Karpas-422 (cell line): ENCODE data around the gene VAMP3. TPM values are rescaled to one million over a fixed set of nuclear protein-coding genes. Genes with fewer than 3 reads are reported as not detected.

Experiments used
- DNase-seq: peaks from one replicate; pipeline ENCODE4 v3.0.0-alpha.2; 2015
- H2AFZ ChIP-seq: fragments of 200-600 bp; sonication (generic); 2 replicates; pipeline ENCODE4 v1.6.1; 2014; ENCODE audit warnings: antibody characterized with exemption, low read length, mixed read lengths
- H3K27ac ChIP-seq: fragments of 200-600 bp; sonication (generic); 2 replicates; pipeline ENCODE4 v1.5.1; 2014; ENCODE audit warnings: mild to moderate bottlenecking, low read length, moderate library complexity
- H3K27me3 ChIP-seq: fragments of 200-600 bp; sonication (generic); 2 replicates; pipeline ENCODE4 v1.6.1; 2014; ENCODE audit warnings: low read length, mixed read lengths
- H3K36me3 ChIP-seq: fragments of 200-600 bp; sonication (generic); 2 replicates; pipeline ENCODE4 v1.6.1; 2014; ENCODE audit warnings: low read length, mixed read lengths; ENCODE audit not compliant: insufficient read depth
- H3K4me1 ChIP-seq: fragments of 200-600 bp; sonication (generic); 2 replicates; pipeline ENCODE4 v1.6.1; 2014; ENCODE audit warnings: mild to moderate bottlenecking, low read length, mixed read lengths
- H3K4me2 ChIP-seq: fragments of 200-600 bp; sonication (generic); 2 replicates; pipeline ENCODE4 v1.6.1; 2014; ENCODE audit warnings: low read length, low read depth, mild to moderate bottlenecking; ENCODE audit not compliant: poor library complexity, severe bottlenecking
- H3K4me3 ChIP-seq: fragments of 200-600 bp; sonication (generic); 2 replicates; pipeline ENCODE4 v1.5.1; 2014; ENCODE audit warnings: mild to moderate bottlenecking, antibody characterized with exemption, low read length, mixed read lengths
- H3K79me2 ChIP-seq: fragments of 200-600 bp; sonication (generic); 2 replicates; pipeline ENCODE4 v1.6.1; 2014; ENCODE audit warnings: mild to moderate bottlenecking, low read length, mixed read lengths
- H3K9ac ChIP-seq: fragments of 200-600 bp; sonication (generic); 2 replicates; pipeline ENCODE4 v1.6.0; 2014; ENCODE audit warnings: low read length
- H3K9me2 ChIP-seq: fragments of 200-600 bp; sonication (generic), shearing (Covaris generic); replicated peaks from 2 replicates; pipeline ENCODE4 v1.6.0; 2014; ENCODE audit warnings: mild to moderate bottlenecking, low read length, moderate library complexity; ENCODE audit not compliant: insufficient read depth
- H3K9me3 ChIP-seq: fragments of 300-700, 200-600 bp; sonication (generic); 2 replicates; pipeline ENCODE4 v1.6.1; 2014; ENCODE audit warnings: low read length, mixed read lengths
- H4K20me1 ChIP-seq: fragments of 200-600 bp; sonication (generic); 2 replicates; pipeline ENCODE4 v1.6.1; 2014; ENCODE audit warnings: mild to moderate bottlenecking, antibody characterized with exemption, low read length, low read depth; ENCODE audit not compliant: insufficient read depth
- total RNA-seq: library from RNA; depleted of rRNA; stranded (reverse); fragments of >200 nt; shearing (Covaris generic); gene quantifications from 2 replicates; pipeline ENCODE4 v1.2.3, GENCODE V29; 2014; ENCODE audit warnings: low replicate concordance

The VAMP3 gene
- total RNA-seq, 1 experiment from 2014 or later = 14.9 TPM

DNA sequence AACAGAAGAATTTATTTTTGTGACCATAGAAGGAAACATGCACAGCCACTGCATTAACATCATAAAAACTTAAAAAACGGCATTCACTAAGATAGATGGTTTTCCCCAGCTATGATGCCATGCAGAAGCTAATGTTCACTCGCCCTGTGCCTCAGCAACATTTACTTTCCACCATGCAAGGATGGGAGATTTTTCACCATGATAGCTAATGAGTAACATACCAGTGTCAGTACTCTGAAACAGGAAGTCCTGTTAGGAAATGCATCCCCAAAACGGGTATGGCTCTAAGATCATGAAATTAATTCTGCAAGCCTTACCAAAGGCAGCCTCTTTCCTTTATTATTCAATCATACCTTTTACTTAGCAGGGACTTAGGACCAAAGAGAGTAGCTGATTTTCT lies 17.5 kb upstream of the VAMP3 start:
- no peak overlapping the region for H3K27ac ChIP-seq
- 0 out of 2 replicates have a peak, but pooled peaks cover 2% of the 10 kb centered on the region for H3K4me1 ChIP-seq
- no peak for DNase-seq
- H3K79me2 ChIP-seq = no peaks in the 10 kb centered on the region
- H3K9ac ChIP-seq = no peak overlapping the region
- H3K4me2 ChIP-seq = no peak overlapping the region
- no peaks in the 10 kb centered on the region for H4K20me1 ChIP-seq
- no peaks in the 10 kb centered on the region for H3K9me3 ChIP-seq
- no peaks in the 10 kb centered on the region for H3K27me3 ChIP-seq
- H3K4me3 ChIP-seq = no peak overlapping the region
- H2AFZ ChIP-seq = no peak overlapping the region
- no peaks in the 10 kb centered on the region for H3K9me2 ChIP-seq
- no peaks in the 10 kb centered on the region for H3K36me3 ChIP-seq

DNA sequence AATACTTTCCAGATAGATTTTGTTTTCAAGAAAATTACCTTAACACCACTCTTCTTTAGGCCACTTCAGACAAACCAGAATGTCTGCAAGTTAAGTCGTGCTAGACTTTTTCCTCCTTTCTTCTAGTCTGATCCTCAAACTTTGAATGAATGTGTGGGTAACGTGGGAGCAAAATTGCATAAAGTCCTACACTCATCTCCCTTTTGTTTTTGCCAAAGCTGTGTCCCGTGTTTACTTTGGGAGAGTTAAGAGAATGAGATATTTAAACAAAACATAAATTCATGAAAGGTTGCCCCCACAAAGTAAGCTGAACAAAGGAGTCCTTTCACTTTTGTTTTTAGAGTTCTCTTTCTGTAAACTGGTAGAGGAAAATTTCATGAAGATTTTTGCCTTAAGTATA lies 16.9 kb upstream of the VAMP3 start:
- H3K27ac ChIP-seq = no peak overlapping the region
- no peaks in the 10 kb centered on the region for H3K36me3 ChIP-seq
- no peaks in the 10 kb centered on the region for H3K79me2 ChIP-seq
- H3K4me2 ChIP-seq = no peak overlapping the region
- no peaks in the 10 kb centered on the region for H3K27me3 ChIP-seq
- H3K4me1 ChIP-seq = no peaks in the 10 kb centered on the region
- no peaks in the 10 kb centered on the region for H3K9me2 ChIP-seq
- DNase-seq = no peak
- H3K4me3 ChIP-seq = no peak overlapping the region
- H3K9ac ChIP-seq = no peak overlapping the region
- no peaks in the 10 kb centered on the region for H4K20me1 ChIP-seq
- H2AFZ ChIP-seq = 0 out of 2 replicates have a peak overlapping the region, but pooled peaks have one; percentile 12
- no peaks in the 10 kb centered on the region for H3K9me3 ChIP-seq

DNA sequence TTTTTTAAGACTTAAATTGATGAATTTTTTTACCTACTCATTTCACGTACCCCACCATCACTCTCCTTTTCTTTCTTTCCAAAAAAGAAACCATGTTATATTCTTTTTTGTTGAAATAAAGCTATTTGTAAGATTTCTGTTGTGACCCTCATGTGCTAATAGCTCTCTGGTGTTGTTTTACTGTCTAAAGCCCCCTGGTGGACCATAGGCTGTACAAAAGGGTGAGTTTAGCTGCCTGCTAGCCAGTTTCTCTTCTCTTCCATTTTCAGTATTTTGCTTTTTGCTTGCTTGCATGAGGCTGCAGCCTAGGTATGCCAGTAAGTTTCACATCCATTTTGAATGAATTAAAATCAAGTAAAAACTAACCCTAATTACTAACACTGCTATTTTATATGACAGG lies 15.6 kb upstream of the VAMP3 start:
- no peak overlapping the region for H2AFZ ChIP-seq
- H3K36me3 ChIP-seq = no peaks in the 10 kb centered on the region
- no peak overlapping the region for H3K4me3 ChIP-seq
- H3K9me2 ChIP-seq = no peaks in the 10 kb centered on the region
- H3K79me2 ChIP-seq = no peaks in the 10 kb centered on the region
- no peak overlapping the region for H3K27ac ChIP-seq
- DNase-seq = peak; percentile 62
- H3K9ac ChIP-seq = no peak overlapping the region
- H3K9me3 ChIP-seq = no peaks in the 10 kb centered on the region
- no peaks in the 10 kb centered on the region for H3K27me3 ChIP-seq
- H3K4me1 ChIP-seq = no peaks in the 10 kb centered on the region
- no peak overlapping the region for H3K4me2 ChIP-seq
- no peaks in the 10 kb centered on the region for H4K20me1 ChIP-seq

DNA sequence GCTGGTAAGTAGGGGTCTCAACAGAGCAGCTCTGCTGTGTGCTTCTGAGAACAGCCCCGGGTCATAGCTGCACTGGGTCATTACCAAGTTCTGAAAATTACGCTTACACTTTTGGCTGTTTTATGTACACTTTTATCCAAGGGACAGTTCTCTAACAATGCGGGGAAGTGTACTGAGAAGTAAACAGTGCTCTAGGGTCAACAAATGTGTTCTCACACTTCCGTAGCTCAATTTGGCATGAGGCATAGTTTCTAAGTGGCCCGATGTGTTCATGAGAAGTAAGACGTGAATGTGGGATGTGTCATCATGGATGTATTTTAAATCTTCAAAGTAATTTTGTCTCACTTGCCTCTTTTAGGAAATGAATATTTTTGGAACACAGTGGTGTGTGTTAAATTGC lies 10.9 kb upstream of the VAMP3 start:
- H3K4me1 ChIP-seq = no peaks in the 10 kb centered on the region
- H3K4me3 ChIP-seq = no peak overlapping the region
- no peaks in the 10 kb centered on the region for H3K9me3 ChIP-seq
- H4K20me1 ChIP-seq = no peaks in the 10 kb centered on the region
- H3K79me2 ChIP-seq = no peaks in the 10 kb centered on the region
- no peaks in the 10 kb centered on the region for H3K36me3 ChIP-seq
- H3K27ac ChIP-seq = no peak overlapping the region
- H3K9ac ChIP-seq = no peak overlapping the region
- H3K9me2 ChIP-seq = no peaks in the 10 kb centered on the region
- H3K27me3 ChIP-seq = 0 out of 2 replicates have a peak, but pooled peaks cover 3% of the 10 kb centered on the region
- H2AFZ ChIP-seq = no peak overlapping the region
- no peak for DNase-seq
- H3K4me2 ChIP-seq = no peak overlapping the region

DNA sequence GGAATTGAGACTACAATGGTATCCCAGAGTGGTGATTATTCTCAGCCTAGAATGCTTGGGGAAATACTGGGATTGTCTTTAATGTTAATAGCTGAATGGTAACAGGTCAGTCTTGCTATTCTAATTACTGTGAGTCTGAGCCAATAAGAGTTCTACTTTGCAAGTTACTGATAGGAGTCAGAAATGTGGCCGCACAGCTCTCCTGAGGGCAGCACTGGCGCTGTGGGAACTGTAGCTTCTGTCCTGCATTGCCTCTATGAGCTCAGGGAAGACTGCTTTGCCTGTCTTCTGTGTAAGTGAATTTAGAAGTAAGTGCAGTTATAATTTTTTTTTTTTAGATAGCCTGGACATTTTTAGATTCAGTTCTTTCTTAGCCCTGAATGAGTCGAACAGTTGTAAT lies 10.0 kb upstream of the VAMP3 start:
- H3K9me2 ChIP-seq = no peaks in the 10 kb centered on the region
- no peak overlapping the region for H2AFZ ChIP-seq

DNA sequence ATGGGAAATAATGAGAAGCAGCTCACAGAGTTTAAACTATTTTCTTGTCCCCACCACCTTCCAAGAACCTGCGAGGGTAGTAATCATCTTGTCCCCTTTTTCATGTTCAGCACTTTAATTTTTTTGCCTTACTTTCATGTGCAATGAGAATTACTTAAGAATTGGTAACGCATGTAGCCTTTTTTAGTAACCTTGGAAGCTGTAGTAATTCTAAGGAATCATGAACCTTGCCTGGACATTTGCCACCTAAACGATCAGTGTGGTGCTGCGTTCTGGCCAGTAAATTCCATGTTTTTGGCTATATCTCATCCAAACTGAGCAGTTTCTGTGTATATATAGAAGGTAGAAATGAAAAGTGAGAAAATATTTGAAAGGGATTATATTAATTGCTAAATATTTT lies 3.9 kb upstream of the VAMP3 start:
- no peak for DNase-seq
- H3K9me3 ChIP-seq = no peaks in the 10 kb centered on the region
- H3K4me1 ChIP-seq = peaks cover 13% of the 10 kb centered on the region
- no peak overlapping the region for H3K4me2 ChIP-seq
- no peaks in the 10 kb centered on the region for H3K9me2 ChIP-seq
- 0 out of 2 replicates have a peak, but pooled peaks cover 3% of the 10 kb centered on the region for H3K27me3 ChIP-seq
- H3K4me3 ChIP-seq = no peak overlapping the region
- H4K20me1 ChIP-seq = peaks cover 7% of the 10 kb centered on the region
- H3K27ac ChIP-seq = no peak overlapping the region
- no peaks in the 10 kb centered on the region for H3K36me3 ChIP-seq
- no peak overlapping the region for H3K9ac ChIP-seq
- H2AFZ ChIP-seq = no peak overlapping the region
- H3K79me2 ChIP-seq = peaks cover 8% of the 10 kb centered on the region

More for the DNA sequence above, 10.0 kb upstream of the VAMP3 start:
- Histone ChIP-seq H3K9me3 (no peaks in the 10 kb centered on the region), H3K79me2 (no peaks in the 10 kb centered on the region), H3K4me2 (no peak overlapping the region), H4K20me1 (no peaks in the 10 kb centered on the region), H3K4me1 (no peaks in the 10 kb centered on the region), H3K4me3 (no peak overlapping the region), H3K27me3 (0 out of 2 replicates have a peak, but pooled peaks cover 3% of the 10 kb centered on the region), H3K27ac (no peak overlapping the region), H3K9ac (no peak overlapping the region), H3K36me3 (no peaks in the 10 kb centered on the region)
- DNase-seq = no peak

DNA sequence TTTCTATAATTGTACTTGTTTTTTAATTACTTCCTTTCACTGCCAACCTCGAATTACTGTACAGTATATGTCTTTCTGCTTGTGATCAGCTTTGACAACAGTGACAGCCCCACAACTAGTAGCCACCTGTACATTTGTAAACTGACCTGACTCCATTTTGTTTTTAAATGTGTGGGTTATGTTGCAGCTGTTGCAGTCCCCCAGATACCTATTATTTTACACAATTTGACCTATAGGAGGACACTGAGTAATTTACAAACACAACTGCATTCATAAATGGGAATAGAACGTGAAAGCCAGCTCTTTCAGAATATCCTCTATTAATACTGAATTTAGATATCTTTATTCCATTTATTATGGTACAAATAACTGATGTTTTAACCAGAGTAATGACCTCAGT lies 2.5 kb upstream of the VAMP3 start:
- peaks cover 18% of the 10 kb centered on the region for H3K4me1 ChIP-seq
- H3K9ac ChIP-seq = no peak overlapping the region
- H2AFZ ChIP-seq = no peak overlapping the region
- peaks cover 8% of the 10 kb centered on the region for H4K20me1 ChIP-seq
- no peak overlapping the region for H3K4me3 ChIP-seq
- no peaks in the 10 kb centered on the region for H3K9me3 ChIP-seq
- no peaks in the 10 kb centered on the region for H3K9me2 ChIP-seq
- H3K36me3 ChIP-seq = no peaks in the 10 kb centered on the region
- 0 out of 2 replicates have a peak, but pooled peaks cover 3% of the 10 kb centered on the region for H3K27me3 ChIP-seq
- peaks cover 22% of the 10 kb centered on the region for H3K79me2 ChIP-seq
- DNase-seq = no peak
- no peak overlapping the region for H3K27ac ChIP-seq
- H3K4me2 ChIP-seq = no peak overlapping the region

DNA sequence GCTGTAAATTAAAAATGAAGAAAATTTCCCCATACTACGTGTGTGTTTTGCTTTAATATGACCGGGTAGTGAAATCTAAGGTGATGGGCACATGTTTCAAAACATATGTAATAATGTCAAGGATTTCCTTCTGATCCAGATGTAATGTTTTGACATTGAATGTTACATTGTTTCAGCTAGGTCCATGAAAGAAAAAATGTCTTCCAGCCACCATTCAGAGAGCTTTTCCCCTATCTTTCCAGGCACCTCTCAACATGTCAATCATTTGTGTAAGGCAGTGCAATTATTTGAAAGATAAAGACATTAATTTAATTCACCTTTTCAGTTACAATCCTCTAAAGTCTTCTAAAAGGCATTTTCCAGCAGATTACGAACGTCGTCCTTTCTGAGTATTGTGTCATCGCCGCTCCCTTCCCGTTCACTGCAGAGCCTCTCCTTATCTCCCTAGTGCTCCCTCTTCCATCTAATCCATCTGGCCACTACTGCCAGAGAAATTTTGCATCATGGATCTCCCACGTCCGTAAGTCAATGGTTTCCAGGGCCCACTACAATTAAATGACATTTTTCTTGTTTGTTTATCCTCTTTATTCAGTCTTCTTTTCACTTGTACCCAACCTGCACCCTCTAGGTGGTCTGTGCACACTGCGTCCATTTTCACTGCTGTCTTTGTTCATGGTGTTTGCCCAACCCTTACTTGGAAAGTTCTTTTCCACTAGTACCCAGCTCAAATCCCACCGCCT lies 1.3 kb upstream of the VAMP3 start:
- Histone ChIP-seq H3K27me3 (no peaks in the 10 kb centered on the region), H2AFZ (no peak overlapping the region), H3K4me1 (peaks cover 18% of the 10 kb centered on the region), H3K36me3 (no peaks in the 10 kb centered on the region; the same call in 1 of the 2 replicates), H3K4me2 (peak overlapping the region; percentile 79), H3K9me2 (no peaks in the 10 kb centered on the region), H3K4me3 (0 out of 2 replicates have a peak overlapping the region, but pooled peaks have one; percentile 99), H3K9ac (no peak overlapping the region), H3K79me2 (peaks cover 34% of the 10 kb centered on the region), H3K9me3 (no peaks in the 10 kb centered on the region), H4K20me1 (peaks cover 8% of the 10 kb centered on the region), H3K27ac (no peak overlapping the region)
- DNase-seq = no peak
